AG04450 (cell line): Measurements from ENCODE around the gene WDR44. TPM values are rescaled to one million over a fixed set of nuclear protein-coding genes. Genes with fewer than 3 reads are reported as not detected.

Source experiments
- CTCF ChIA-PET: fragments of 300-600, 350-600 bp; formaldehyde crosslinking; extraction: SDS; loops from one replicate; lab custom pipeline; 2022; ENCODE audit warnings: antibody characterized with exemption, inconsistent platforms; lab: Charles Lee
- POLR2A ChIA-PET: fragments of 350-600 bp; formaldehyde crosslinking; extraction: SDS; loops from one replicate; lab custom pipeline; 2021; ENCODE audit warnings: antibody characterized with exemption, inconsistent platforms; lab: Yijun Ruan, JAX
- DNase-seq: peaks from one replicate; pipeline ENCODE4 v3.0.0-alpha.2; 2011; ENCODE audit warnings: low read depth, low spot score
- H3K27ac ChIP-seq: one replicate; pipeline ENCODE4 v1.5.1; 2012; ENCODE audit warnings: low read depth, low read length, control low read depth
- H3K27me3 ChIP-seq: one replicate; pipeline ENCODE4 v1.6.0; 2012; ENCODE audit warnings: low read length; ENCODE audit not compliant: control insufficient read depth, insufficient read depth
- H3K4me3 ChIP-seq: 2 replicates; pipeline ENCODE4 v1.5.1; 2011; ENCODE audit warnings: mild to moderate bottlenecking, low read depth, low read length, control low read depth
- H3K9me3 ChIP-seq: 2 replicates; pipeline ENCODE4 v1.5.1; 2012; ENCODE audit warnings: low read length; ENCODE audit not compliant: control insufficient read depth, insufficient read depth
- CTCF ChIP-seq: IDR thresholded peaks from 2 replicates; pipeline ENCODE4 v1.5.1; 2011; ENCODE audit warnings: low read depth, low read length, control low read depth, inconsistent platforms
- polyA plus RNA-seq: library from polyadenylated mRNA; depleted of rRNA; stranded (reverse); fragments of >200 nt; gene quantifications from 2 replicates; pipeline ENCODE4 v1.2.3, GENCODE V29; 2011

WDR44 gene
- polyA plus RNA-seq, 1 experiment, result 17.2 TPM

GRCh38 chrX:118420462-118420861 lies 74.6 kb downstream of the WDR44 start:
- no peak overlapping the region for H3K4me3 ChIP-seq
- no peaks in the 10 kb centered on the region for H3K9me3 ChIP-seq
- peak; percentile 1 for DNase-seq
- H3K27ac ChIP-seq, result no peak overlapping the region
- ChIA-PET POLR2A (no interaction called here), CTCF (no interaction called here)
- TF ChIP-seq CTCF, result no peak
- H3K27me3 ChIP-seq, result no peaks in the 10 kb centered on the region

- Histone ChIP-seq H3K4me3 (no peak overlapping the region), H3K27me3 (no peaks in the 10 kb centered on the region), H3K9me3 (no peaks in the 10 kb centered on the region), H3K27ac (no peak overlapping the region)
- no peak for TF ChIP-seq CTCF
- POLR2A ChIA-PET, result no interaction called here
- DNase-seq, result no peak
- CTCF ChIA-PET, result no interaction called here
Measured at GRCh38 chrX:118423558-118423957, 77.7 kb downstream of the WDR44 start.

- H3K27me3 ChIP-seq, result no peaks in the 10 kb centered on the region
- H3K27ac ChIP-seq, result no peak overlapping the region
- DNase-seq, result no peak
- ChIA-PET POLR2A (no interaction called here), CTCF (interaction anchor here (1.5 kb wide), 1 partner anchor 169 kb away, joined by 6 read pairs; no protein-coding TSS in a partner anchor)
- H3K4me3 ChIP-seq, result no peak overlapping the region
- H3K9me3 ChIP-seq, result no peaks in the 10 kb centered on the region
- TF ChIP-seq CTCF, result no peak
Measured at GRCh38 chrX:118432799-118433198, 86.9 kb downstream of the WDR44 start.

- DNase-seq, result no peak
- no peaks in the 10 kb centered on the region for H3K9me3 ChIP-seq
- CTCF ChIA-PET, result no interaction called here
Measured at GRCh38 chrX:118437283-118437682, 91.4 kb downstream of the WDR44 start.

GRCh38 chrX:118448273-118448783 lies 102.4 kb downstream of the WDR44 start:
- Histone ChIP-seq H3K4me3 (no peak overlapping the region), H3K27me3 (no peaks in the 10 kb centered on the region), H3K9me3 (no peaks in the 10 kb centered on the region), H3K27ac (no peak overlapping the region)
- no peak for TF ChIP-seq CTCF
- CTCF ChIA-PET, result no interaction called here
- POLR2A ChIA-PET, result no interaction called here
- DNase-seq, result no peak

More at GRCh38 chrX:118437283-118437682, 91.4 kb downstream of the WDR44 start:
- TF ChIP-seq CTCF, result no peak
- H3K4me3 ChIP-seq, result no peak overlapping the region
- H3K27ac ChIP-seq, result no peak overlapping the region
- H3K27me3 ChIP-seq, result no peaks in the 10 kb centered on the region
- POLR2A ChIA-PET, result no interaction called here
